Aorta (tissue), 5 donors: ENCODE data around the gene TMEM237. TPM values are rescaled to one million over a fixed set of nuclear protein-coding genes. Genes with fewer than 3 reads are reported as not detected.

Experiments
- ATAC-seq: fragments of 200-7000 bp; cut with Tn5 transposase; one replicate; pipeline ENCODE4 v1.9.1; 2022; ENCODE audit warnings: moderate library complexity; ENCODE audit not compliant: low FRiP score
- DNase-seq, 2 donors: peaks; one replicate each; pipeline ENCODE4 v3.0.0-alpha.2; 2020
- H3K27ac ChIP-seq, 2 donors: one replicate each; pipeline ENCODE4 v1.5.1; 2013; ENCODE audit warnings: low read length in 2 of 2, mild to moderate bottlenecking in 2 of 2, moderate library complexity in 2 of 2, control low read depth in 1 of 2, inconsistent platforms in 1 of 2, low read depth in 1 of 2
- H3K27me3 ChIP-seq, 2 donors: one replicate each; pipeline ENCODE4 v1.6.1; 2013; ENCODE audit warnings: control low read depth in 1 of 2, low read length in 1 of 2, mild to moderate bottlenecking in 1 of 2, moderate library complexity in 1 of 2; ENCODE audit not compliant: insufficient read depth in 2 of 2, control insufficient read depth in 1 of 2
- H3K36me3 ChIP-seq, 2 donors: one replicate each; pipeline ENCODE4 v1.6.1; 2013; ENCODE audit warnings: control low read depth in 1 of 2, low read length in 1 of 2, mild to moderate bottlenecking in 1 of 2; ENCODE audit not compliant: insufficient read depth in 2 of 2, control insufficient read depth in 1 of 2
- H3K4me1 ChIP-seq, 2 donors: one replicate each; pipeline ENCODE4 v1.6.1; 2013; ENCODE audit warnings: low read length in 2 of 2, control low read depth in 1 of 2, mild to moderate bottlenecking in 1 of 2, moderate library complexity in 1 of 2; ENCODE audit not compliant: insufficient read depth in 2 of 2, control insufficient read depth in 1 of 2
- H3K4me3 ChIP-seq, 2 donors: one replicate each; pipeline ENCODE4 v1.5.1; 2013; ENCODE audit warnings: low read length in 2 of 2, control low read depth in 1 of 2, mild to moderate bottlenecking in 1 of 2
- H3K9me3 ChIP-seq: one replicate; pipeline ENCODE4 v1.6.1; 2013; ENCODE audit warnings: mild to moderate bottlenecking, low read length; ENCODE audit not compliant: control insufficient read depth
- WGBS, 2 donors: extraction: QIAGEN DNeasy Blood & Tissue Kit; methylation state at CpG; one replicate each; pipeline ENCODE4 v1.1.7; 2013; 5-methylcytosine and 5-hydroxymethylcytosine counted together
- intact Hi-C, 2 donors: fragments of 100-400 bp; cut with DNase I; formaldehyde crosslinking; loops; one replicate each; pipeline versions ENCODE4 v1.14.2 to v1.15.0; 2022
- polyA plus RNA-seq, 2 donors: library from polyadenylated mRNA; stranded (reverse); fragments of 200-250 nt; gene quantifications; one replicate each; pipeline ENCODE4 v1.2.3, GENCODE V29; 2013
- total RNA-seq, 2 donors: library from RNA; stranded (reverse); fragmentation: NEBNext Ultra II Directional; extraction: Animal tissue kit (Norgen Biotek cat#: 25700); gene quantifications; one replicate each; pipeline ENCODE4 v1.2.1, GENCODE V29; 2021
- donor health status: healthy with polysubstance abuse.
- donor health status: Bipolar disorder and iron deficiency.
- donor health status: DM: no; HTN: no; CAD: no.
- donor health status: DM: no; HTN: no; CAD: no.
- donor health status: DM: yes; HTN: yes; CAD: no.

TMEM237 gene
- total and polyA plus RNA-seq, 4 donors = 20.0 to 35.9 (median 31.0) TPM

- no peaks in the 10 kb centered on the region for H3K27me3 ChIP-seq
- WGBS, 2 donors = 94% methylated on average over 8 of the region's 8 CpGs
- DNase-seq (no peak), ATAC-seq (no peak)
- no peaks in the 10 kb centered on the region for H3K9me3 ChIP-seq
- no peak overlapping the region for H3K4me3 ChIP-seq
- intact Hi-C loops = loop anchor here in 1 of 2 donors (10.0 kb wide), 1 partner anchor 176 kb away; the partner anchor contains the start of genes STRADB and TRAK2
- no peak overlapping the region for H3K27ac ChIP-seq
- H3K36me3 ChIP-seq = peaks cover 0 to 10% of the 10 kb centered on the region in 2 donors
- H3K4me1 ChIP-seq = no peaks in the 10 kb centered on the region
Measured at GRCh38 chr2:201631041-201631440, 12.3 kb downstream of the TMEM237 start.

- no peaks in the 10 kb centered on the region for H3K4me1 ChIP-seq
- no peak overlapping the region for H3K4me3 ChIP-seq
- WGBS, 2 donors = 77 to 78% methylated on average over 2 of the region's 2 CpGs
- DNase-seq = no peak
- peaks cover 0 to 10% of the 10 kb centered on the region in 2 donors for H3K36me3 ChIP-seq
- H3K9me3 ChIP-seq = no peaks in the 10 kb centered on the region
- ATAC-seq = no peak
- intact Hi-C loops = loop anchor here in 1 of 2 donors (10.0 kb wide), 1 partner anchor 176 kb away; the partner anchor contains the start of genes STRADB and TRAK2
- no peak overlapping the region for H3K27ac ChIP-seq
- no peaks in the 10 kb centered on the region for H3K27me3 ChIP-seq
Measured at GRCh38 chr2:201630577-201630976, 12.7 kb downstream of the TMEM237 start.

- H3K27me3 ChIP-seq = no peaks in the 10 kb centered on the region
- no peak for ATAC-seq
- intact Hi-C loops = loop anchor here in 1 of 2 donors (10.0 kb wide), 1 partner anchor 394 kb away; no protein-coding TSS in a partner anchor
- peaks cover 0 to 6% of the 10 kb centered on the region in 2 donors for H3K36me3 ChIP-seq
- H3K9me3 ChIP-seq = no peaks in the 10 kb centered on the region
- no peak for DNase-seq
- no peak overlapping the region for H3K4me3 ChIP-seq
- WGBS, 2 donors = 82 to 92% methylated on average over 2 of the region's 2 CpGs
- H3K27ac ChIP-seq = no peak overlapping the region
- H3K4me1 ChIP-seq = no peaks in the 10 kb centered on the region
Measured at GRCh38 chr2:201628545-201628944, 14.8 kb downstream of the TMEM237 start.

DNA sequence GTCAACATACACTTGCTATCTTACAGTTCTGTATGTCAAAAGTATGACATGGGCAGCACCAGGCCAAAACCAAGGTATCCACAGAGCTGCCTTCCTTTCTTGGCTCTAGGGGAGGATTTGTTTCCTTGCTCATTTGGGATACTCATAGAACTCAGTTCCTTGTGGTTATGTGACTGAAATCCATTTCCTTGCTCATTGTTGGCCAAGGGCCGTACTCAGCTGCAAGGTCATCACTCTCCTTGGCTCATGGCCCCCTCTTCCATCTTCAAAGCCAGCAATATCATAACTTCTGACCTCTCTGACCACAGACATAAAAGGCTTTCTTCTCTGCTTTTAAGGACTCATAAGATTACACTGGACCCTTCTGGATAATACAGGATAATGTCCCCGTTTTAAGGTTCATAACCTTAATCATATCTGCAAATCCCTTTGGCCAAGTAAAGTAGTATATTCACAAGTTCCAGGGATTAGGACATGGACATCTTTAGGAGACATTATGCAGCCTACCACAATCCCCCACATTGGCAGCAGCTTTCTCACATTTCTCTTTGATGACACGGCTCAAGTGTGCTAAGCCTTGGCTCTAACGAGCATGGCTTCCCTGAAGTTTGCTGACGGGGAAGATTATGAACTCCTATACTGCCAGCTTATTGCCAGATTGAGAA lies 20.9 kb downstream of the TMEM237 start:
- Histone ChIP-seq H3K4me3 (no peak overlapping the region), H3K9me3 (no peaks in the 10 kb centered on the region), H3K27me3 (no peaks in the 10 kb centered on the region), H3K36me3 (no peaks in the 10 kb centered on the region), H3K27ac (no peak overlapping the region), H3K4me1 (no peaks in the 10 kb centered on the region)
- DNase-seq (no peak), ATAC-seq (no peak)
- intact Hi-C loops = loop anchor here in 1 of 2 donors (10.0 kb wide), 1 partner anchor 388 kb away; no protein-coding TSS in a partner anchor
- 80 to 85% methylated on average over 5 of the region's 5 CpGs for WGBS, 2 donors

DNA sequence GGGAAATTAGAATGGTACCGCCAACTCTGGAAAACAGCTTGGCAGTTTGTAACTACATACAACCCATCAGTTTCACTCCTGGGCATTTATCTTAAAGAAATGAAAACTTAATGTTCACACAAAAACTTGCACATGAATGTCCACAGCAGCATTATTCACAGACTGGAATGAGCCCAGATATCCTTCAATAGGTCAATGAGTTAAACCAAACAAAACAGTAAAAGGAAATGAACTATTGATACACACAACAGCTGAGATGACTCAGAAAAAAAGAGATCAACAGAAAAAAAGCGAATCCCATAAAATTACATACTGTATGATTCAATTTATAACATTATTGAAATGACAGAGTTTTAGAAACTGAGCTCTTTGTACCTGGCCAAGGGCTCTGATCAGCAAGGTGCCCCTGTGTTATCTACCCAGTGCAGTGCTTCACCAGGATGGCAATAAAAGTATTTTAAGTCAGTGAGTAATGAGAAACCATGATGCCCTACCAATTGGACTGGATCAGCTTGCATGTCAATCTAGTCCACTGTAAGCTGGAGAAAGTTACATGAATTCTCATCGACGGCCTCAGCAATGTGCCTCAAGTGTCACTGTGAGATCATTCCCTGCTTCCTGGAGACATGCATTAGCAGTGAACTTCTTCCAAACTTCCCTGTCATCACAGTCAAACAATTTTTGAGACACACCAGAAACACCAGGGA lies 21.9 kb downstream of the TMEM237 start:
- no peak for ATAC-seq
- intact Hi-C loops = loop anchor here in 1 of 2 donors (10.0 kb wide), 1 partner anchor 387 kb away; no protein-coding TSS in a partner anchor

DNA sequence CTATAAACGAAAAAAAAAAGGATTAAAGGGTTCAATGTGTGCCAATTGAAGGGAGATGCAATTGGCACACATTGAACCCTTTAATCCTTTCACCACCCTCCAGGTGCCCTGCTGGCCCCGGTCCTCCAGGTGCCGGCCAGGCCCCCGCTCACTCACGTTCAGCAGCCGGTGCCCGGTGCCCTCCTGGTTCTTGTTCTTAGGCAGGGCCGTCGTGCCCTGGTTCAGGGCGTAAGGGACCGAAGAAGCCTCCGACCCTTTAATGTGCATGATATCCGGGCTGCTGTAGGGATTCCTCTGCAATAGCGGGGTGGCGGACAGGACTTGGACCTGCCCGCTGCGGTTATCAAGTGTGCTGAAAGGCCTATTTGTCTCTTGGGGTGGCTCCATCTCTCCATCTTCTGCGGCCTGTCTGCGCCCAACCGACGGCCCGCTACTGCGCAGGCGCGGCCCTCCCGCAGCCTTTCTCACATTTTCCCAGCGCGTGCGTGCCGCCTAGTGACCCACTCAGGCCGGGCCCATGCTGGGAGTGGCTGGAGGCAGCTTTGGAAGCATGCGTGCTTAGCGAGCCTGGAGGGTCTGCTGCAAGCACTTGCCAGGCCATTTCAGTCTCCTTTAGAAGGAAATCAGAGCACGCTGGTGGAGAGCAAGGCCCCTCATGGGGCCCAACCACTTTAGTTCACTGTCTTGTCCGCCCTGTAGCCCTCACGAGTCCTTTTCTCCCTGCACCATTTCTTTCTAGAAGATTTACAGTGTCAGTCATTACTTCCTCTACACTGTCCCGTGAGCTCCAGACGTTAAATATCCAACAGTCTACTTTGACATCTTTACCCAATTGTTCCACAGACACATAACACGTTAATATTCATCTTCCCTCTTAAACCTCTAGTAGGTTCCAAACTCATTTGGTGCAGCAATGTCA lies 24.3 kb downstream of the TMEM237 start:
- WGBS, 2 donors = 31% methylated on average over 39 of the region's 39 CpGs

More for the DNA sequence above, 21.9 kb downstream of the TMEM237 start:
- Histone ChIP-seq H3K4me1 (no peaks in the 10 kb centered on the region), H3K9me3 (no peaks in the 10 kb centered on the region), H3K27ac (no peak overlapping the region), H3K36me3 (no peaks in the 10 kb centered on the region), H3K27me3 (no peaks in the 10 kb centered on the region), H3K4me3 (no peak overlapping the region)
- 84 to 86% methylated on average over 4 of the region's 4 CpGs for WGBS, 2 donors
- no peak for DNase-seq

GRCh38 chr2:201608021-201608420 lies 35.3 kb downstream of the TMEM237 start:
- 87 to 90% methylated on average over 1 of the region's 1 CpG for WGBS, 2 donors
- H3K4me3 ChIP-seq = no peak overlapping the region
- ATAC-seq (no peak), DNase-seq (no peak)
- H3K36me3 ChIP-seq = no peaks in the 10 kb centered on the region
- H3K27me3 ChIP-seq = no peaks in the 10 kb centered on the region
- H3K4me1 ChIP-seq = no peaks in the 10 kb centered on the region
- no peaks in the 10 kb centered on the region for H3K9me3 ChIP-seq
- H3K27ac ChIP-seq = no peak overlapping the region
- intact Hi-C loops = no loop called here

More for the DNA sequence above, 24.3 kb downstream of the TMEM237 start:
- Histone ChIP-seq H3K4me3 (no peak overlapping the region), H3K36me3 (no peaks in the 10 kb centered on the region), H3K9me3 (no peaks in the 10 kb centered on the region), H3K27ac (no peak overlapping the region), H3K27me3 (no peaks in the 10 kb centered on the region), H3K4me1 (no peaks in the 10 kb centered on the region)
- peak; percentile 93 for ATAC-seq
- intact Hi-C loops = loop anchor here in 1 of 2 donors (2.0 kb wide), 1 partner anchor 382 kb away; no protein-coding TSS in a partner anchor
- DNase-seq = peak; percentile 84 to 93

- no peak overlapping the region for H3K4me3 ChIP-seq
- intact Hi-C loops = no loop called here
- H3K4me1 ChIP-seq = no peaks in the 10 kb centered on the region
- no peaks in the 10 kb centered on the region for H3K36me3 ChIP-seq
- H3K9me3 ChIP-seq = no peaks in the 10 kb centered on the region
- H3K27me3 ChIP-seq = no peaks in the 10 kb centered on the region
- ATAC-seq (no peak), DNase-seq (no peak)
- no peak overlapping the region for H3K27ac ChIP-seq
- 79 to 82% methylated on average over 2 of the region's 2 CpGs for WGBS, 2 donors
Measured at GRCh38 chr2:201607568-201607967, 35.7 kb downstream of the TMEM237 start.
